ENCODE data around the gene PARD3. TPM values are rescaled to one million over a fixed set of nuclear protein-coding genes. Genes with fewer than 3 reads are reported as not detected.

PARD3 gene
- total RNA-seq, 3 donors from 2014 or later, result 39.5 to 87.9 (median 47.0) TPM

- TF ChIP-seq CTCF (IDR thresholded peaks at IDR 0.05), result no peak
- intact Hi-C loops (cut with DNase I, micrococcal nuclease), result no loop called here
- no peak for ATAC-seq
These were observed 6.8 kb upstream of the PARD3 start for GRCh38 chr10:34821587-34822585.

GRCh38 chr10:34817586-34817985 lies 2.5 kb upstream of the PARD3 start:
- Histone ChIP-seq H3K4me3 (no peak overlapping the region), H3K4me1 (ENCODE audit: low read depth) (peaks cover 4% of the 10 kb centered on the region), H3K36me3 (ENCODE audit: low read depth) (no peaks in the 10 kb centered on the region), H3K9me3 (no peaks in the 10 kb centered on the region)
- no peak for DNase-seq
- ATAC-seq, result no peak
- intact Hi-C loops (cut with DNase I, micrococcal nuclease), result loop anchor here (10.0 kb wide), 2 partner anchors 93 to 163 kb away; no protein-coding TSS in a partner anchor
- no peak for TF ChIP-seq CTCF (IDR thresholded peaks at IDR 0.05)

More at GRCh38 chr10:34821587-34822585, 6.8 kb upstream of the PARD3 start:
- Histone ChIP-seq H3K36me3 (ENCODE audit: low read depth) (no peaks in the 10 kb centered on the region), H3K4me1 (ENCODE audit: low read depth) (no peaks in the 10 kb centered on the region), H3K4me3 (no peak overlapping the region), H3K9me3 (no peaks in the 10 kb centered on the region)
- DNase-seq, result no peak

- Histone ChIP-seq H3K4me3 (no peak overlapping the region), H3K9me3 (no peaks in the 10 kb centered on the region), H3K36me3 (ENCODE audit: low read depth) (no peaks in the 10 kb centered on the region), H3K4me1 (ENCODE audit: low read depth) (peaks cover 4% of the 10 kb centered on the region)
- intact Hi-C loops (cut with DNase I, micrococcal nuclease), result loop anchor here (10.0 kb wide), 2 partner anchors 92 to 162 kb away; no protein-coding TSS in a partner anchor
- ATAC-seq (no peak), DNase-seq (no peak)
- no peak for TF ChIP-seq CTCF (IDR thresholded peaks at IDR 0.05)
These were observed 2.0 kb upstream of the PARD3 start for GRCh38 chr10:34817054-34817453.

GRCh38 chr10:34816501-34817002 lies 1.5 kb upstream of the PARD3 start:
- Histone ChIP-seq H3K4me3 (no peak overlapping the region), H3K9me3 (no peaks in the 10 kb centered on the region), H3K4me1 (ENCODE audit: low read depth) (peaks cover 4% of the 10 kb centered on the region), H3K36me3 (ENCODE audit: low read depth) (no peaks in the 10 kb centered on the region)
- DNase-seq (peak in 2 of 3 donors; percentile 27 to 51), ATAC-seq (peak; percentile 16)
- no peak for TF ChIP-seq CTCF (IDR thresholded peaks at IDR 0.05)
- intact Hi-C loops (cut with DNase I, micrococcal nuclease), result loop anchor here (10.0 kb wide), 2 partner anchors 92 to 162 kb away; no protein-coding TSS in a partner anchor

GRCh38 chr10:34816085-34816496 lies 995 bp upstream of the PARD3 start:
- H3K36me3 ChIP-seq (ENCODE audit: low read depth), result no peaks in the 10 kb centered on the region
- DNase-seq (peak in 1 of 3 donors; percentile 45), ATAC-seq (no peak)
- H3K4me3 ChIP-seq, result no peak overlapping the region
- TF ChIP-seq CTCF (IDR thresholded peaks at IDR 0.05), result no peak
- intact Hi-C loops (cut with DNase I, micrococcal nuclease), result loop anchor here (10.0 kb wide), 2 partner anchors 91 to 161 kb away; no protein-coding TSS in a partner anchor
- peaks cover 4% of the 10 kb centered on the region for H3K4me1 ChIP-seq (ENCODE audit: low read depth)
- H3K9me3 ChIP-seq, result no peaks in the 10 kb centered on the region
